ENCODE data around the gene MYH9.

The MYH9 gene

GRCh38 chr22:36326178-36327161 lies 61.3 kb downstream of the MYH9 start:
- H3K4me3 ChIP-seq (ENCODE audit: low read length): no peak overlapping the region
- DNase-seq (ENCODE audit: low read depth): no peak
- TF ChIP-seq CTCF (conservative IDR thresholded peaks at IDR 0.05; ENCODE audit: low read length): no peak

GRCh38 chr22:36325154-36326031 lies 62.4 kb downstream of the MYH9 start:
- peak; percentile 95 for DNase-seq (ENCODE audit: low read depth)
- H3K4me3 ChIP-seq (ENCODE audit: low read length): no peak overlapping the region
- no peak for TF ChIP-seq CTCF (conservative IDR thresholded peaks at IDR 0.05; ENCODE audit: low read length)

- TF ChIP-seq CTCF (conservative IDR thresholded peaks at IDR 0.05; ENCODE audit: low read length): no peak
- DNase-seq (ENCODE audit: low read depth): no peak
- H3K4me3 ChIP-seq (ENCODE audit: low read length): no peak overlapping the region
Measured at GRCh38 chr22:36324414-36324813, 63.4 kb downstream of the MYH9 start.

DNA sequence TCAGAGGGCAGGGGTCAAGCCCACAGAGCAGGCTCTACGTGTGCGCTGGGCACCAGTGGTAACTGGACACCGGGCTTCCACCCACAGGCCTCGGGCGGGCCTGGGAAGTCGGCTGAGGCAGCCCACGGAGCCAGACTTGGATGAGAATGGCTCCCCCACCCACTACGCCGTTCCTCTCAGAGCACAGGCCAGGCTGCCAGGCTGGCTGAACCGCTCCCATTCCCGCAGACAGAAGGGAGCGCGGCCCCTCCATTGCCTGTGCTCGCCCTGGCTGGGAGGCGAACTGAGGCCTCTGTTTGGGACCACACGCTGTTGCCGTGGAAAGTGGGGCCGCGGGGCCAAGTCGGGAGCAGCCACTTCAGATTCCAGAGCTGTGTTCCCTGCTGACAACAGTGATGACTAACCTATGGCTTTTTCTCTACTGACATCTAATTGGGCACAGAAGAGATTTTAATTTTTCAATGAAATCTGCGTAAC lies 63.9 kb downstream of the MYH9 start:
- DNase-seq (ENCODE audit: low read depth): peak; percentile 69
- H3K4me3 ChIP-seq (ENCODE audit: low read length): no peak overlapping the region
- TF ChIP-seq CTCF (conservative IDR thresholded peaks at IDR 0.05; ENCODE audit: low read length): no peak

DNA sequence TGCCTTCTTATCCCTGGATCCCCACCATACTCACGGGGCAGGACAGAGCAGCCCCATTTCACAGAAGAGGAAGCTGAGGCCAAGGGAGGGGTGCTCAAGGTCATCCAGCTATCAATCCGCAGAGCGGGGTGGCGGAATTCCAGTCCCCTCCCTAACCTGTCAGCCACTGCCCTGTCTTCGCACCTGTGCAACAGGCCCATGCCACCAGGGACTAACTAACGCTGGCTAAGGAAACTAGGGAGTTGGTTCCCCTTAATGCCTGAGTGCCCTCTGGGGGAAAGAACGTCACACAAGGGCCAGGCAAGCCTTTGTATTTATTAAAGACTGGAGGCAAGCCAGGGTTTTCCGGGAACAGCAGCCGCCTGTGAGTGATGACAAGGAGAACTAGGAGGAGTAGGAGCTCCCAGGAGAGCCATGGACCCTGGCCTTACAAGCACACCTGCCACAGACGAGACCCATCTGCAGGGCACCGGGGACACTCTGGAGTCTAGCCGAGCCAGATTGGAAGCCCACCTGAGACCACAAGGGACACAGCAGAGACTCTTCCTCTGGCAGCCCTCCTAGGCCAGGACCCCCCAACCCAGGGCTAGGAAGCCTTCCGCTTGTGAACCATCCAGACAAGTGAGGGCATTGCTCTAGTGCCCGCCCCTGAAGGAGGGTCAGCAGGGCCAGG lies 64.4 kb downstream of the MYH9 start:
- peak; percentile 80 for DNase-seq (ENCODE audit: low read depth)
- TF ChIP-seq CTCF (conservative IDR thresholded peaks at IDR 0.05; ENCODE audit: low read length): 0 out of 2 replicates have a peak, but pooled peaks have one; percentile 13
- H3K4me3 ChIP-seq (ENCODE audit: low read length): no peak overlapping the region

GRCh38 chr22:36322602-36322915 lies 65.2 kb downstream of the MYH9 start:
- TF ChIP-seq CTCF (conservative IDR thresholded peaks at IDR 0.05; ENCODE audit: low read length): no peak
- no peak for DNase-seq (ENCODE audit: low read depth)
- no peak overlapping the region for H3K4me3 ChIP-seq (ENCODE audit: low read length)

Data from AG10803 (cell line).